Progenitor cell of endocrine pancreas (in vitro differentiated cells): ENCODE data around the gene NDUFAF2. TPM values are rescaled to one million over a fixed set of nuclear protein-coding genes. Genes with fewer than 3 reads are reported as not detected.
A peak's percentile ranks its signal among the peaks of the same experiment; 100 is the strongest.

Experiments
- DNase-seq: peaks from one replicate; pipeline ENCODE4 v3.0.0; 2021; ENCODE audit warnings: low spot score; ENCODE audit not compliant: unreplicated experiment
- H3K27ac Mint-ChIP-seq: 2 replicates; pipeline ENCODE4 v1.8.0; 2021; ENCODE audit warnings: mild to moderate bottlenecking, moderate library complexity, mixed read lengths
- H3K27me3 Mint-ChIP-seq: 2 replicates; pipeline ENCODE4 v1.8.0; 2021; ENCODE audit warnings: mixed read lengths
- H3K36me3 Mint-ChIP-seq: 2 replicates; pipeline ENCODE4 v1.8.0; 2022; ENCODE audit warnings: mixed read lengths; ENCODE audit not compliant: insufficient read depth
- H3K4me1 Mint-ChIP-seq: 2 replicates; pipeline ENCODE4 v1.8.0; 2021; ENCODE audit warnings: low read depth, mixed read lengths
- H3K4me3 Mint-ChIP-seq: 2 replicates; pipeline ENCODE4 v1.8.0; 2021; ENCODE audit warnings: low read depth, mild to moderate bottlenecking, moderate library complexity, mixed read lengths
- H3K9me3 Mint-ChIP-seq: 2 replicates; pipeline ENCODE4 v1.8.0; 2021; ENCODE audit warnings: low read depth, mixed read lengths
- total RNA-seq: library from RNA; stranded (reverse); gene quantifications from 2 replicates; pipeline ENCODE4 v1.2.1, GENCODE V29; 2021
- TF ChIP-seq, protein P1 (sequence below): fragments of 200-600 bp; sonication (generic); IDR thresholded peaks from one replicate; pipeline ENCODE4 v1.5.0; 2021; ENCODE audit warnings: antibody characterized with exemption, mild to moderate bottlenecking; ENCODE audit not compliant: unreplicated experiment

The NDUFAF2 gene
- total RNA-seq, 1 donor from 2014 or later = 21.2 TPM

GRCh38 chr5:61148515-61148914, 203.5 kb downstream of the NDUFAF2 start:
- Mint-ChIP-seq H3K4me1 (no peaks in the 10 kb centered on the region), H3K27ac (no peak overlapping the region), H3K4me3 (no peak overlapping the region), H3K36me3 (peaks cover 2% of the 10 kb centered on the region), H3K9me3 (peaks cover 4% of the 10 kb centered on the region), H3K27me3 (no peaks in the 10 kb centered on the region)
- TF ChIP-seq, protein P1, sequence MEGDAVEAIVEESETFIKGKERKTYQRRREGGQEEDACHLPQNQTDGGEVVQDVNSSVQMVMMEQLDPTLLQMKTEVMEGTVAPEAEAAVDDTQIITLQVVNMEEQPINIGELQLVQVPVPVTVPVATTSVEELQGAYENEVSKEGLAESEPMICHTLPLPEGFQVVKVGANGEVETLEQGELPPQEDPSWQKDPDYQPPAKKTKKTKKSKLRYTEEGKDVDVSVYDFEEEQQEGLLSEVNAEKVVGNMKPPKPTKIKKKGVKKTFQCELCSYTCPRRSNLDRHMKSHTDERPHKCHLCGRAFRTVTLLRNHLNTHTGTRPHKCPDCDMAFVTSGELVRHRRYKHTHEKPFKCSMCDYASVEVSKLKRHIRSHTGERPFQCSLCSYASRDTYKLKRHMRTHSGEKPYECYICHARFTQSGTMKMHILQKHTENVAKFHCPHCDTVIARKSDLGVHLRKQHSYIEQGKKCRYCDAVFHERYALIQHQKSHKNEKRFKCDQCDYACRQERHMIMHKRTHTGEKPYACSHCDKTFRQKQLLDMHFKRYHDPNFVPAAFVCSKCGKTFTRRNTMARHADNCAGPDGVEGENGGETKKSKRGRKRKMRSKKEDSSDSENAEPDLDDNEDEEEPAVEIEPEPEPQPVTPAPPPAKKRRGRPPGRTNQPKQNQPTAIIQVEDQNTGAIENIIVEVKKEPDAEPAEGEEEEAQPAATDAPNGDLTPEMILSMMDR = no peak
- DNase-seq = no peak

DNA sequence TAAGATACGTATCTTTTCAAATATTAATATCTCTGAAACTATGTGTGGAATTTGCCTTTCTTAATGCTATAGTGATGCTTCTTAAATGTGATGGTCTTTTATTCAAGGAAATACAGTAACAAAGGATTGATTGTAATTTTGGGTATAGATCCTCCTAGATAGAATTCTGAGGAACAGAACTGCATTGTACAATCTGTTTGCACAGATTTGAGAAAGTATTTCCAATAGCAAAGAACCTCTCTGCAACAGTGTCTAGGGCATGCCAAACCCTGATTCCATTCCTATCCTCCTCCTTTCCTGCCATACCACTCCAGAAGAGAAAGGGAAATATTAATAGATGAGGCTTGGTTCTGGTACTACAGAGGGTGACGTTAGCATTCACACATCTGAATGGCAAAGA, 206.9 kb downstream of the NDUFAF2 start:
- H3K4me1 Mint-ChIP-seq = no peaks in the 10 kb centered on the region
- peaks cover 8% of the 10 kb centered on the region for H3K9me3 Mint-ChIP-seq
- TF ChIP-seq, protein P1 = no peak
- H3K27me3 Mint-ChIP-seq = no peaks in the 10 kb centered on the region
- H3K4me3 Mint-ChIP-seq = no peak overlapping the region
- H3K36me3 Mint-ChIP-seq = peaks cover 20% of the 10 kb centered on the region
- no peak overlapping the region for H3K27ac Mint-ChIP-seq
- no peak for DNase-seq

- H3K4me1 Mint-ChIP-seq = peaks cover 31% of the 10 kb centered on the region
- H3K27ac Mint-ChIP-seq = no peak overlapping the region
- H3K36me3 Mint-ChIP-seq = peaks cover 32% of the 10 kb centered on the region
- no peaks in the 10 kb centered on the region for H3K27me3 Mint-ChIP-seq
- DNase-seq = no peak
- TF ChIP-seq, protein P1 = no peak
- H3K9me3 Mint-ChIP-seq = peaks cover 3% of the 10 kb centered on the region
- H3K4me3 Mint-ChIP-seq = no peak overlapping the region
Measured at GRCh38 chr5:61159070-61159469, 214.1 kb downstream of the NDUFAF2 start.

DNA sequence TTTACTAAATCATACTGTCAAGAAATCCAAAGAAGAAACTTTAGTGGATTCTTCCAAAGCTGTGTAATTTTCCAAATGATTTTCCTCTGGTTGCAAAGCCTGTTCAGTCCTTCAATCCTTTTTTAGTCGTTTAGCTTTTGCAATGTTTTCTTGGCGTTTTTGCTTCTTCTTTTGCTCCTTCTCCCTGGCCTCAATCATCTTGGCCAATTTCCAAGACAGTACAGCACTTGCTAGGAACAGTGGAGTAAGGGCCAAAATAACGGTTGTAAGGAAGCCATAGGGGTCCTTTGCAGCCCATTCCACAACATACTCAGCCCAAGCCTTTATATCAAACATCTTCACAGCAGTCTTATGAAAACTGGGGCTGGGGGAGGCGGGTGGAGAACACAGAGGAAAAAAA, 214.8 kb downstream of the NDUFAF2 start:
- Mint-ChIP-seq H3K4me3 (peak overlapping the region; percentile 63), H3K9me3 (no peaks in the 10 kb centered on the region), H3K27ac (no peak overlapping the region), H3K36me3 (peaks cover 28% of the 10 kb centered on the region), H3K27me3 (no peaks in the 10 kb centered on the region), H3K4me1 (peaks cover 34% of the 10 kb centered on the region)
- DNase-seq = no peak
- TF ChIP-seq, protein P1 = no peak

GRCh38 chr5:61160497-61160896, 215.5 kb downstream of the NDUFAF2 start:
- peak overlapping the region; percentile 63 for H3K4me3 Mint-ChIP-seq
- H3K9me3 Mint-ChIP-seq = no peaks in the 10 kb centered on the region
- H3K27me3 Mint-ChIP-seq = no peaks in the 10 kb centered on the region
- no peak overlapping the region for H3K27ac Mint-ChIP-seq
- H3K4me1 Mint-ChIP-seq = peaks cover 34% of the 10 kb centered on the region
- TF ChIP-seq, protein P1 = no peak
- no peak for DNase-seq
- H3K36me3 Mint-ChIP-seq = peaks cover 22% of the 10 kb centered on the region
